Stimulated activated memory B cell treated with anti-CD40 and anti-IgM and Interleukin-4, amounts not matched to agents 10 μg/mL and 1 μg/mL and 100 μg/mL, for 72 hours (primary cell): ENCODE measurements around the gene PLCB2.

Experiments used
- ATAC-seq: fragments of 150-1000 bp; cut with Tn5 transposase; 2 replicates; pipeline ENCODE4 v1.10.0; 2021
- H3K27ac Mint-ChIP-seq: one replicate; pipeline ENCODE4 v1.8.0; 2022; ENCODE audit warnings: mild to moderate bottlenecking, mixed read lengths
- H3K27me3 Mint-ChIP-seq: one replicate; pipeline ENCODE4 v1.8.0; 2022; ENCODE audit warnings: mixed read lengths
- H3K36me3 Mint-ChIP-seq: one replicate; pipeline ENCODE4 v1.8.0; 2022; ENCODE audit warnings: mixed read lengths
- H3K4me1 Mint-ChIP-seq: one replicate; pipeline ENCODE4 v1.8.0; 2022; ENCODE audit warnings: mixed read lengths
- H3K4me3 Mint-ChIP-seq: one replicate; pipeline ENCODE4 v1.8.0; 2022; ENCODE audit warnings: mild to moderate bottlenecking, moderate library complexity, mixed read lengths
- H3K9me3 Mint-ChIP-seq: one replicate; pipeline ENCODE4 v1.8.0; 2022; ENCODE audit warnings: mixed read lengths

PLCB2 gene

DNA sequence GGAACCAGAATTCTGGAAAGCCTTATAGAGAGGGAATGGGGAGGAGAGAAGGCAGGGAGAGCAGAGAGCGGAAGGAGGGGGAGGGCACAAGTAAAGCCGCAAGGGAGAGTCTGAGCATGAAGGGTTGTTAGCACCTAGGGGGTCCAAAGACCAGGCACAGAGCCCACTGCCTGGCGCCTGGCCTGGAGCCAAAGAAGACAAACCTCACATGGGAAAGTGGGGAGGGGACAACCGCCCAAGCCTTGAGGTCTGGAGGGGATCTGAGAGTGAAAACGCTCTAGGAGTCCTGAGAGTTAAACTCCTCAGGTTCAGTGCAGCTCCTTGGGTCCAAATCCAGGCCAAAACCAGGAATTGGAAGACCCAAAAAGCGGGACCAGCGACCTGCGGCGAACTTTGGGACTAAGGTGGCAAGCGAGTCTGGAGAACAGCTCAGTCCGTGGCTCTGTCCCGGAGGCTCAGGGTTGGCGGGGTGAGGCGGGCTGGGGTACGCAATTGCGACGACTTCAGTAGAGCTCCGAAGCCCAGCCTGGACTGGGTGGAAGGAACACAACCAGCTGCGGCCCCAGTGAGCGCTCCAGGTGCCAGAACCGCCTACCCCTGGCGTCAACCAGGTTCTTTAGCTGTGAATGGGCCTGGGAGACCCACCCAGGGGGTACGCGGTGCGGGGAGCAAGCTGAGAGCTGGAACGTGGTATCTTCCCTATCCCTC lies 14.9 kb upstream of the PLCB2 start:
- Mint-ChIP-seq H3K27ac (peak overlapping the region; percentile 28), H3K4me3 (peak overlapping the region; percentile 74), H3K9me3 (no peaks in the 10 kb centered on the region), H3K36me3 (no peaks in the 10 kb centered on the region), H3K27me3 (no peaks in the 10 kb centered on the region), H3K4me1 (peaks cover 33% of the 10 kb centered on the region)
- ATAC-seq, result no peak

GRCh38 chr15:40320931-40321371 lies 13.2 kb upstream of the PLCB2 start:
- Mint-ChIP-seq H3K4me1 (peaks cover 45% of the 10 kb centered on the region), H3K27ac (no peak overlapping the region), H3K36me3 (no peaks in the 10 kb centered on the region), H3K4me3 (no peak overlapping the region), H3K27me3 (peaks cover 14% of the 10 kb centered on the region), H3K9me3 (no peaks in the 10 kb centered on the region)
- no peak for ATAC-seq

DNA sequence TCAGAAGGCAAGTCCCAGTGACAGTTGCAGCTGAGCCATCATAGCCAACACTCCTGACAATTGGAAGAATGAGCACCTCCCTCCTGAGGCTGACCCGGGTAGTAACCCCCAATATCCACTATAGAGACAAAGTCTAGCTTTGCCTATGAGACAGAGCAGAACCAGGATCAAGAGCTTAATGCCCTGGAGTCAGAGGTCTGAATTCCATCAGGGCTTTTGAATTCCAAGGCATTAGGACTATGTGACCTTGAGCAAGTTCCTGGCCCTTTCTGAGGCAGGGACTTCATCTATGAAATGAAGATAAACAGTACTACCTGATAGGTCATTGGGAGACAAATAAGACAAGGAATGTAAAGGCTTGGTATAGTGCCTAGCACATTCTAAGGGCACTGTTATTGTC lies 12.7 kb upstream of the PLCB2 start:
- H3K27ac Mint-ChIP-seq, result no peak overlapping the region
- ATAC-seq, result no peak
- peaks cover 19% of the 10 kb centered on the region for H3K27me3 Mint-ChIP-seq
- H3K4me3 Mint-ChIP-seq, result no peak overlapping the region
- H3K4me1 Mint-ChIP-seq, result peaks cover 43% of the 10 kb centered on the region
- no peaks in the 10 kb centered on the region for H3K9me3 Mint-ChIP-seq
- H3K36me3 Mint-ChIP-seq, result no peaks in the 10 kb centered on the region

DNA sequence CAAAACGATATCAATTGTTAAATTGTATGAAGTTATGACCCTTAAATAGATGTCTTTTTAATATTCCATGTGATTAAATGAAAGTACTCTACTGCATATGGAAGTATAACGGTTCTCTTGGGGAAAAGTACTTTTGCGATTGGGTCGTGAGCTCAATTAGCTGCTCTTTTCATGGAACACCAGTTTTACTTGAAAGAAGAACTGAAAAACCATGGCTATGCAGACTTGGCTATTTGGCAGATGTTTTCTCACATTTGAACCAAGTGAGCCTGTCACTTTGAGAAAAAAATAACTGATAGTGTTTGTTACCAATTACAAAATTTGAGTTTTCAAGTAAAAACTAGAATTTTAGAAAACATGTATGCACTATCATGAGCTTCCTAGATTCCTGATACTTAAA lies 9.8 kb upstream of the PLCB2 start:
- no peak for ATAC-seq
- Mint-ChIP-seq H3K4me1 (peaks cover 27% of the 10 kb centered on the region), H3K27me3 (peaks cover 22% of the 10 kb centered on the region), H3K4me3 (no peak overlapping the region), H3K27ac (peak overlapping the region; percentile 27), H3K9me3 (no peaks in the 10 kb centered on the region), H3K36me3 (no peaks in the 10 kb centered on the region)

- no peak for ATAC-seq
- Mint-ChIP-seq H3K4me3 (no peak overlapping the region), H3K27me3 (peaks cover 22% of the 10 kb centered on the region), H3K36me3 (no peaks in the 10 kb centered on the region), H3K27ac (peak overlapping the region; percentile 27), H3K4me1 (peaks cover 21% of the 10 kb centered on the region), H3K9me3 (no peaks in the 10 kb centered on the region)
These were observed 9.2 kb upstream of the PLCB2 start for GRCh38 chr15:40316931-40317330.

DNA sequence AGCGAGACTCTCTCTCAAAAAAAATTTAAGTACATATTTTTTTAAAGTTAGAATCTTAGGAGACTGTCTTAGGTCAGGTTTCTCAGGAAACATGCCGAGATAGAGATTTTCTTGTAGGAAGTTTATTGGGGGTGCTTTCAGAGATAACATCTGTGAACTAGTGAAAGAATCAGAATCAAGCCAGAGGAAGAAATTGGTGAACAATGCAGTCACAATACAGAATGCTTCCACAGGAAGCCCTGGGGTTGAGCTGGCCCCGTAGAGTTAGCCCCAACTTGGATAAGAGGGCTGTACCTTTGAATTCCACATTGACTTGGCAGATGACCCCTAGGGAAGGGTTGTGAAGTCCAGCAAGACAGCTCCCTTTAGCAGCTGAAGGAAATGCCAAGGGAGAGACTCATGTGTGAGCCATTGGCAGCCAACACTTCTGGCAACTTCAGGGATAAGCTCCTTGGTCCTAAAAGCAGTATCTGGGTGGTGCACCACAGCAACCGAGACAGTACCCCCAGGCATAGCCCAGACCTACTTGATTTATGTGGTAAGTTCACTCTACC lies 7.1 kb upstream of the PLCB2 start:
- Mint-ChIP-seq H3K27me3 (peaks cover 22% of the 10 kb centered on the region), H3K36me3 (no peaks in the 10 kb centered on the region), H3K9me3 (no peaks in the 10 kb centered on the region), H3K4me3 (no peak overlapping the region), H3K27ac (no peak overlapping the region), H3K4me1 (peaks cover 16% of the 10 kb centered on the region)
- ATAC-seq, result no peak

GRCh38 chr15:40313531-40314398 lies 6.0 kb upstream of the PLCB2 start:
- Mint-ChIP-seq H3K27ac (no peak overlapping the region), H3K4me3 (no peak overlapping the region), H3K36me3 (no peaks in the 10 kb centered on the region), H3K4me1 (peaks cover 27% of the 10 kb centered on the region), H3K9me3 (no peaks in the 10 kb centered on the region), H3K27me3 (peaks cover 22% of the 10 kb centered on the region)
- ATAC-seq, result no peak

DNA sequence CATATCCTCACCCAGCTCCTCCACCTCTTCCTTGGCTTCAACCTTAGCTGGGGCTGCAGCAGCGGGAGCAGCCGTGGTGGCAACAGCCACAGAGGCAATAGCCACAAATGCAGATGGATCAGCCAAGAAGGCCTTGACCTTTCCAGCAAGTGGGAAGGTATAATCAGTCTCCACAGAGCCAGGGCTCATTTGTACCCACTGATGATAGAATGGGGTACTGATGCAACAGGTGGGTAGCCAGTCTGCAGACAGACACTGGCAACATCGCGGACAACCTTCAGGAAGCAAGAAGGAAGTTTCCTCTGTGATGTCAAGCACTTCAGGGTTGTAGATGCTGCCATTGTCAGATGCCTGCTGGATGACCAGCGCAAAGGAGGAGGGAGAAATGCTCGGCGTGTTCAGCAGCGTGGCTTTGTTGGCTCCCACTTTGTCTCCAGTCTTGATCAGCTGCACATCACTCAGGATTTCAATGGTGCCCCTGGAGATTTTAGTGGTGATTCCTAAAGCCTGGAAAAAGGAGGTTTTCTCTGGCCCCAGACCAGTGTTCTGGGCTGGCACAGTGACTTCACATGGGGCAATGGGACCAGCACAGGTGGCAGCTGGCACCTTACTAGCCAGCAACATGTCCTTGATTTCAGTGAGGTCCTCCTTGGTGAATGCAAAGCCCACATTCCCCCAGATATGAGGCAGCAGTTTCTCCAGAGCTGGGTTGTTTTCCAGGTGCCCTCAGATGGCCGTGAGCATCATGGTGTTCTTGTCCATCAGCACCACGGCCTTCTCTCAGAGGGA lies 4.8 kb upstream of the PLCB2 start:
- ATAC-seq, result no peak
- no peak overlapping the region for H3K27ac Mint-ChIP-seq
- no peaks in the 10 kb centered on the region for H3K9me3 Mint-ChIP-seq
- H3K36me3 Mint-ChIP-seq, result no peaks in the 10 kb centered on the region
- peaks cover 22% of the 10 kb centered on the region for H3K27me3 Mint-ChIP-seq
- no peak overlapping the region for H3K4me3 Mint-ChIP-seq
- H3K4me1 Mint-ChIP-seq, result peaks cover 38% of the 10 kb centered on the region

GRCh38 chr15:40310993-40311392 lies 3.3 kb upstream of the PLCB2 start:
- ATAC-seq, result no peak
- Mint-ChIP-seq H3K27me3 (peaks cover 8% of the 10 kb centered on the region), H3K4me1 (peaks cover 42% of the 10 kb centered on the region), H3K9me3 (no peaks in the 10 kb centered on the region), H3K27ac (no peak overlapping the region), H3K36me3 (no peaks in the 10 kb centered on the region), H3K4me3 (no peak overlapping the region)

GRCh38 chr15:40310001-40310959 lies 2.5 kb upstream of the PLCB2 start:
- H3K36me3 Mint-ChIP-seq, result no peaks in the 10 kb centered on the region
- peak overlapping the region; percentile 96 for H3K4me3 Mint-ChIP-seq
- H3K27ac Mint-ChIP-seq, result peak overlapping the region; percentile 99
- peaks cover 47% of the 10 kb centered on the region for H3K4me1 Mint-ChIP-seq
- H3K9me3 Mint-ChIP-seq, result no peaks in the 10 kb centered on the region
- peaks cover under 1% of the 10 kb centered on the region for H3K27me3 Mint-ChIP-seq
- ATAC-seq, result no peak

DNA sequence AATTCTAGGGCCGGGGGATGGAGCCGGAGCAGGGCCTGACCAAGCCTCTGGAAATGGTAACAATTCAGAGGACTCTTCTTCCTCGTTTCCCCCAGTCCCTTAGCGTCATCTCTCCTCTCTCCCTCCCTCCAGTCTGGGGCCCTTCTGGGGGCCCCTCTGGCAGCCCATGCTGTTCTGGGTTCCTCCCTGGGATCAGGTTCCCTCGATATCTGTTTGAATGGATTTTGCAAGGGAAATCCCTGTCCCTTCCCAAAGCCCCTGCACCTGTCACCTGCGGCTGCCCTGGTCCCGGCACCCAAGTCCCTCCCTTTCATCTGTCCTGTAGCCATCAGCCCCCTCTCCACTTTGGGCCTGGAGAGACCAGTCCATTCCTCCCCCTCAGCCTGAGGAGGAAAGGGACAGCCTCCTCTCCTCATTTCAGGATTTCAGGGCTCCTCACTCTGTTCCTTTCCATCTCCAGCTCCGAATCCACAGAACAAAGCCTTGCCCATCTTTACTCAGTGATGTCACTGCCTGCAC lies 1.7 kb upstream of the PLCB2 start:
- no peaks in the 10 kb centered on the region for H3K9me3 Mint-ChIP-seq
- ATAC-seq, result no peak
- H3K27ac Mint-ChIP-seq, result peak overlapping the region; percentile 99
- peak overlapping the region; percentile 96 for H3K4me3 Mint-ChIP-seq
- peaks cover 3% of the 10 kb centered on the region for H3K36me3 Mint-ChIP-seq
- no peaks in the 10 kb centered on the region for H3K27me3 Mint-ChIP-seq
- peaks cover 53% of the 10 kb centered on the region for H3K4me1 Mint-ChIP-seq

DNA sequence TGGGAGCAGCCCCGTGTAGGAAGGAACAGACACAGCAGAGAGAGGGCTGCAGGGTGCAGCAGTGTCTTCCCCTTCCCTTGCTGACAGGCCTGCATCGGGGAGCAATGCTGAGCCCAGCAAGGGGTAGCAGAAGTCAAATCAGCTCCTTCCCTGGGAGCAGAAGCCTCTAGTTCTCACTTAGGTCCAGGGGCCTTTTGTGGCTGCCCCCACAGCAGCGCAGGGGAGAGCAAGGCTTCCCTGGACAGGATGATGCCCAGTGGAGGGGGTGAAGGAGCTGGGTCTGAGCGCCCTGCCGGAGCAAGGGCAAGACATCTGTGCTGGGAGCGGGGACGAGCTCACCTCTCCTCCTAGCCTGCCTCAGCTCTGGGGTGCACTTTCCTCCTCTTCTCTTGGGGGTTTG lies 827 bp downstream of the PLCB2 start:
- ATAC-seq, result no peak
- Mint-ChIP-seq H3K4me1 (peaks cover 63% of the 10 kb centered on the region), H3K4me3 (peak overlapping the region; percentile 59), H3K36me3 (peaks cover 26% of the 10 kb centered on the region), H3K27me3 (no peaks in the 10 kb centered on the region), H3K9me3 (no peaks in the 10 kb centered on the region), H3K27ac (peak overlapping the region; percentile 99)

DNA sequence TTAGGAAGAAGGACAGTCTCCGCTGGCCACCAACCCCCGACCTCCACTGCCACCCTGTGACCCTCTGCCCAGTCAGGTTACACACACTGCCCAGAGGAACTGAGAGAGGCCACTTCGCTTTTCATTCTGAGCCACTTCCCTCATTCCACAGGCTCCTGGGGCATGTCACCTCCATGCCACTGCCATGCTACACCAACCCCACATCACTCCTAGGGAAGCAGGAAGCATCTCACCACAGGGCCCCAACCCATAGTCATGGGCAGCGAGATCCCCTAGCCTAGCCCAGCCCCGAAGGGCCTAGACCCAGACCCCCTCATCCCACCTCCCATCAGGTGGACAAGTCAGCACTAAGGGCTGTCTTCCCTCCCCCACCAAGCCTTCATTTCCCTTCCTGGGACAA lies 1.4 kb downstream of the PLCB2 start:
- Mint-ChIP-seq H3K27me3 (no peaks in the 10 kb centered on the region), H3K4me1 (peaks cover 63% of the 10 kb centered on the region), H3K36me3 (peaks cover 32% of the 10 kb centered on the region), H3K27ac (peak overlapping the region; percentile 99), H3K9me3 (no peaks in the 10 kb centered on the region), H3K4me3 (peak overlapping the region; percentile 59)
- no peak for ATAC-seq

- H3K4me3 Mint-ChIP-seq, result no peak overlapping the region
- peaks cover 40% of the 10 kb centered on the region for H3K36me3 Mint-ChIP-seq
These were observed 2.5 kb downstream of the PLCB2 start for GRCh38 chr15:40305281-40305680.

More at GRCh38 chr15:40305281-40305680, 2.5 kb downstream of the PLCB2 start:
- peaks cover 63% of the 10 kb centered on the region for H3K4me1 Mint-ChIP-seq
- H3K9me3 Mint-ChIP-seq, result no peaks in the 10 kb centered on the region
- no peak overlapping the region for H3K27ac Mint-ChIP-seq
- no peaks in the 10 kb centered on the region for H3K27me3 Mint-ChIP-seq
- no peak for ATAC-seq
